ENCODE results near the gene SCMH1. TPM values are rescaled to one million over a fixed set of nuclear protein-coding genes. Genes with fewer than 3 reads are reported as not detected.
A peak's percentile ranks its signal among the peaks of the same experiment; 100 is the strongest.

Gene SCMH1
- total and polyA plus RNA-seq, 2 donors (not counting 3 experiments of a cell fraction or from before 2014, with no cell fraction given): 39.9 to 40.7 TPM

GRCh38 chr1:41025979-41026819 lies 215.9 kb downstream of the SCMH1 start:
- dilution Hi-C loops (cut with MboI; ENCODE audit: extremely low pct_ligation_motif_present, low sequenced_read_pairs) (no loop called here), intact Hi-C loops (cut with micrococcal nuclease) (no loop called here)
- H3K9ac ChIP-seq (replicated peaks; ENCODE audit: extremely low read depth, insufficient read depth, low read length): no peak overlapping the region
- H3K36me3 ChIP-seq (ENCODE audit: control insufficient read depth in 2 of 2, extremely low read depth in 1 of 2, insufficient read depth in 2 of 2, low read length in 2 of 2): peaks cover 0 to 19% of the 10 kb centered on the region in 2 experiments
- ChIA-PET CTCF (interaction anchor here (1.2 to 5.0 kb wide), 4 partner anchors 12 to 97 kb away, joined by 3 to 36 read pairs (median 8); no protein-coding TSS in a partner anchor), POLR2A (interaction anchor here (0.7 kb wide), 1 partner anchor 12 kb away, joined by 4 read pairs; no protein-coding TSS in a partner anchor)
- peaks cover 26% of the 10 kb centered on the region for H3K4me1 ChIP-seq (ENCODE audit: control insufficient read depth, extremely low read depth, insufficient read depth, low read length)
- no peaks in the 10 kb centered on the region for H3K27me3 ChIP-seq (ENCODE audit: control insufficient read depth in 2 of 2, insufficient read depth in 2 of 2, low read length in 2 of 2)
- H3K27ac ChIP-seq (ENCODE audit: insufficient read depth, low read depth, low read length): no peak overlapping the region
- H2AFZ ChIP-seq (ENCODE audit: low read depth, low read length): no peak overlapping the region
- no peak overlapping the region for H3K4me3 ChIP-seq (replicated peaks in 1 of 3; ENCODE audit: insufficient read depth in 1 of 3, low read depth in 1 of 3, low read length in 3 of 3)
- H4K20me1 ChIP-seq (replicated peaks; ENCODE audit: control insufficient read depth, extremely low read depth, insufficient read depth, low read length): no peaks in the 10 kb centered on the region
- no peak overlapping the region for H3K4me2 ChIP-seq (ENCODE audit: insufficient read depth, low read length)
- DNase-seq (ENCODE audit: low read depth, low spot score) (no peak), FAIRE-seq (peak; percentile 47)
- no peaks in the 10 kb centered on the region for H3K79me2 ChIP-seq (ENCODE audit: control insufficient read depth, insufficient read depth, low read length)
- H3K9me3 ChIP-seq (replicated peaks; ENCODE audit: control insufficient read depth, insufficient read depth, low read length): no peaks in the 10 kb centered on the region
- no peaks in the 10 kb centered on the region for H3K9me1 ChIP-seq (replicated peaks; ENCODE audit: control insufficient read depth, extremely low read depth, insufficient read depth, low read length)
- no TSS peak for BruUV-seq (replicated peaks)
- TF ChIP-seq JUN (IDR thresholded peaks at IDR 0.05; ENCODE audit: borderline replicate concordance, insufficient read depth, insufficient read length, low read depth) (no peak), FOS (IDR thresholded peaks at IDR 0.05; ENCODE audit: borderline replicate concordance, insufficient read depth, low read length) (no peak), EZH2 (IDR thresholded peaks at IDR 0.05; ENCODE audit: borderline replicate concordance, low read depth, low read length, severe bottlenecking) (no peak), MYC (IDR thresholded peaks at IDR 0.05; ENCODE audit: low read depth, low read length) (no peak), POLR2AphosphoS5 (IDR thresholded peaks at IDR 0.05; ENCODE audit: insufficient read depth, low read depth, low read length) (no peak), GATA2 (IDR thresholded peaks at IDR 0.05; ENCODE audit: insufficient read depth, insufficient read length, low read depth, low read length) (no peak), MAX (IDR thresholded peaks at IDR 0.05; ENCODE audit: insufficient read depth, insufficient read length) (no peak), POLR2A (IDR thresholded peaks at IDR 0.05; ENCODE audit: low read depth, low read length) (no peak)
- TF ChIP-seq, protein P1, sequence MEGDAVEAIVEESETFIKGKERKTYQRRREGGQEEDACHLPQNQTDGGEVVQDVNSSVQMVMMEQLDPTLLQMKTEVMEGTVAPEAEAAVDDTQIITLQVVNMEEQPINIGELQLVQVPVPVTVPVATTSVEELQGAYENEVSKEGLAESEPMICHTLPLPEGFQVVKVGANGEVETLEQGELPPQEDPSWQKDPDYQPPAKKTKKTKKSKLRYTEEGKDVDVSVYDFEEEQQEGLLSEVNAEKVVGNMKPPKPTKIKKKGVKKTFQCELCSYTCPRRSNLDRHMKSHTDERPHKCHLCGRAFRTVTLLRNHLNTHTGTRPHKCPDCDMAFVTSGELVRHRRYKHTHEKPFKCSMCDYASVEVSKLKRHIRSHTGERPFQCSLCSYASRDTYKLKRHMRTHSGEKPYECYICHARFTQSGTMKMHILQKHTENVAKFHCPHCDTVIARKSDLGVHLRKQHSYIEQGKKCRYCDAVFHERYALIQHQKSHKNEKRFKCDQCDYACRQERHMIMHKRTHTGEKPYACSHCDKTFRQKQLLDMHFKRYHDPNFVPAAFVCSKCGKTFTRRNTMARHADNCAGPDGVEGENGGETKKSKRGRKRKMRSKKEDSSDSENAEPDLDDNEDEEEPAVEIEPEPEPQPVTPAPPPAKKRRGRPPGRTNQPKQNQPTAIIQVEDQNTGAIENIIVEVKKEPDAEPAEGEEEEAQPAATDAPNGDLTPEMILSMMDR (IDR thresholded peaks at IDR 0.05; ENCODE audit: extremely low read depth in 1 of 2, insufficient read depth in 1 of 2, low read depth in 1 of 2, low read length in 2 of 2): no peak

Data from endothelial cell of umbilical vein (primary cell).